A549 (cell line): ENCODE results near the gene DAD1. TPM values are rescaled to one million over a fixed set of nuclear protein-coding genes. Genes with fewer than 3 reads are reported as not detected.

ENCODE experiments used
- ATAC-seq, 2 experiments: fragments of 200-7000 bp in 1 of 2; fragments of >200 bp in 1 of 2; cut with Nextera tagmentation in 1 of 2; cut with Tn5 transposase in 1 of 2; 3 replicates each; pipeline versions ENCODE4 v1.8.0 to v1.9.1; 2018 to 2020; ENCODE audit warnings: mild to moderate bottlenecking in 1 of 2, moderate library complexity in 1 of 2
- CTCF ChIA-PET: fragments of 300-600 bp; sonication (Branson Sonifier 250); formaldehyde crosslinking; extraction: SDS; loops from one replicate; lab custom pipeline; 2021; ENCODE audit warnings: antibody characterized with exemption, inconsistent platforms; lab: Yijun Ruan, JAX
- POLR2A ChIA-PET: fragments of 350-600 bp; formaldehyde crosslinking; extraction: SDS; loops from one replicate; lab custom pipeline; 2021; ENCODE audit warnings: antibody characterized with exemption, inconsistent platforms; lab: Yijun Ruan, JAX
- DNase-seq, 2 experiments: peaks; one replicate each; pipeline versions ENCODE4 v3.0.0 to v3.0.0-alpha.2; 2011 to 2016; ENCODE audit warnings: low read depth in 1 of 2, low spot score in 1 of 2
- FAIRE-seq: peaks from 2 replicates; lab custom pipeline; 2011; peaks lifted over from hg19 to GRCh38; lab: Jason Lieb, UNC
- H3K27ac ChIP-seq, 2 experiments: fragments of >200 bp; sonication (Bioruptor Twin); formaldehyde crosslinking; 3 replicates each; pipeline ENCODE4 v1.5.1; 2016 to 2017
- H3K4me1 ChIP-seq: fragments of >200 bp; sonication (Bioruptor Twin); formaldehyde crosslinking; 3 replicates; pipeline ENCODE4 v1.6.1; 2016
- H3K4me2 ChIP-seq: fragments of >200 bp; sonication (Bioruptor Twin); formaldehyde crosslinking; 3 replicates; pipeline ENCODE4 v1.6.1; 2016
- H3K4me3 ChIP-seq: fragments of >200 bp; sonication (Bioruptor Twin); formaldehyde crosslinking; 3 replicates; pipeline ENCODE4 v1.5.1; 2016
- H3K9me3 ChIP-seq: fragments of >200 bp; sonication (Bioruptor Twin); formaldehyde crosslinking; 3 replicates; pipeline ENCODE4 v1.6.1; 2016
- BHLHE40 ChIP-seq: IDR thresholded peaks from 2 replicates; pipeline ENCODE4 v1.6.1; 2012; ENCODE audit warnings: low read depth, low read length, inconsistent platforms
- CHD2 ChIP-seq: fragments of 150-350 bp; IDR thresholded peaks from 2 replicates; pipeline ENCODE4 v1.6.1; 2014; ENCODE audit warnings: low read length; ENCODE audit not compliant: partially characterized antibody
- ELK1 ChIP-seq: fragments of 150-350 bp; IDR thresholded peaks from 2 replicates; pipeline ENCODE4 v1.6.1; 2014; ENCODE audit warnings: low read depth, mild to moderate bottlenecking, low read length
- FOSB ChIP-seq: fragments of 250-450 bp; sonication (Bioruptor Pico); IDR thresholded peaks from 2 replicates; pipeline ENCODE4 v1.5.0; 2020; ENCODE audit warnings: mild to moderate bottlenecking, moderate library complexity
- HDAC2 ChIP-seq: fragments of 200-600 bp; sonication (generic); IDR thresholded peaks from 2 replicates; pipeline ENCODE4 v1.6.1; 2016
- HEYL ChIP-seq: fragments of 250-450 bp; sonication (Bioruptor Pico); IDR thresholded peaks from 2 replicates; pipeline ENCODE4 v1.8.0; 2021; ENCODE audit warnings: mild to moderate bottlenecking, moderate library complexity
- KDM5A ChIP-seq: fragments of 200-600 bp; sonication (generic); IDR thresholded peaks from 2 replicates; pipeline ENCODE4 v1.6.1; 2016; ENCODE audit warnings: antibody characterized with exemption, mild to moderate bottlenecking
- MAZ ChIP-seq: fragments of 150-350 bp; IDR thresholded peaks from 2 replicates; pipeline ENCODE4 v1.6.1; 2014; ENCODE audit warnings: antibody characterized with exemption, low read depth, low read length, borderline replicate concordance
- MYC ChIP-seq: IDR thresholded peaks from 2 replicates; pipeline ENCODE4 v1.6.1; 2012; ENCODE audit warnings: mild to moderate bottlenecking, inconsistent platforms, low read length, improper control_type of control experiment, borderline replicate concordance
- NPAS2 ChIP-seq: fragments of 250-450 bp; sonication (Bioruptor Pico); IDR thresholded peaks from 2 replicates; pipeline ENCODE4 v1.8.0; 2022; ENCODE audit warnings: mild to moderate bottlenecking, moderate library complexity, borderline replicate concordance
- NR3C1 ChIP-seq: fragments of >200 bp; sonication (Bioruptor Twin); formaldehyde crosslinking; IDR thresholded peaks from 3 replicates; pipeline ENCODE4 v1.6.1; 2017
- POLR2AphosphoS2 ChIP-seq: conservative IDR thresholded peaks from 2 replicates; pipeline ENCODE4 v1.6.1; 2012; ENCODE audit warnings: low read length, improper control_type of control experiment, inconsistent platforms
- RAD21 ChIP-seq, 2 experiments: fragments of >200 bp in 1 of 2; sonication (Bioruptor Twin) in 1 of 2; formaldehyde crosslinking in 1 of 2; IDR thresholded peaks in 1 of 2; conservative IDR thresholded peaks in 1 of 2; 2 replicates in 1 of 2; 3 replicates in 1 of 2; pipeline ENCODE4 v1.6.1; 2012 to 2018; ENCODE audit warnings: inconsistent platforms in 1 of 2
- RNF2 ChIP-seq: fragments of 200-600 bp; sonication (generic); IDR thresholded peaks from 2 replicates; pipeline ENCODE4 v1.6.1; 2016; ENCODE audit warnings: low read depth, mild to moderate bottlenecking, antibody characterized with exemption, moderate library complexity, borderline replicate concordance
- TP53 ChIP-seq: fragments of 250-450 bp; sonication (Bioruptor Pico); IDR thresholded peaks from 2 replicates; pipeline ENCODE4 v1.5.0; 2021; ENCODE audit warnings: mild to moderate bottlenecking, moderate library complexity
- USF2 ChIP-seq: fragments of 450-650 bp; IDR thresholded peaks from 2 replicates; pipeline ENCODE4 v1.6.1; 2014; ENCODE audit warnings: antibody characterized with exemption
- ZNF302 ChIP-seq: fragments of 250-450 bp; sonication (Bioruptor Pico); IDR thresholded peaks from 2 replicates; pipeline ENCODE4 v1.9.0; 2021; ENCODE audit warnings: inconsistent platforms, mild to moderate bottlenecking, moderate library complexity
- ZSCAN20 ChIP-seq: fragments of 250-450 bp; sonication (Bioruptor Pico); IDR thresholded peaks from 2 replicates; pipeline ENCODE4 v1.8.0; 2022; ENCODE audit warnings: mild to moderate bottlenecking, moderate library complexity
- WGBS: methylation state at CpG from one replicate; pipeline ENCODE4 v1.1.6; 2017; ENCODE audit errors: missing lambda C conversion rate; 5-methylcytosine and 5-hydroxymethylcytosine counted together
- polyA plus RNA-seq, 4 experiments: library from polyadenylated mRNA; depleted of rRNA in 3 of 4; stranded (reverse); fragments of >200 nt; fragmentation: RNase III in 1 of 4; extraction: RNeasy Plus Mini Kit Qiagen cat#74134 plus additional on column Dnase treatment in 1 of 4; gene quantifications; 2 replicates in 3 of 4; 3 replicates in 1 of 4; pipeline ENCODE4 v1.2.3, GENCODE V29; 2011 to 2017
- TF ChIP-seq, protein P1 (sequence below): IDR thresholded peaks from 2 replicates; pipeline ENCODE4 v1.6.1; 2012; ENCODE audit warnings: low read depth, borderline replicate concordance
- TF ChIP-seq, protein P2 (sequence below): IDR thresholded peaks from 2 replicates; pipeline ENCODE4 v1.6.1; 2012

DAD1 gene
- polyA plus RNA-seq, 2 of the 4 experiments (the other 2 are of a cell fraction), result 317 to 474 TPM

GRCh38 chr14:22569737-22570131 lies 19.3 kb downstream of the DAD1 start:
- FAIRE-seq, result no peak
- Histone ChIP-seq H3K4me3 (no peak overlapping the region), H3K27ac (no peak overlapping the region; a peak in 1 of 6 replicates)
- POLR2A ChIA-PET, result interaction anchor here (0.5 to 1.6 kb wide), 5 partner anchors 19 to 196 kb away, joined by 3 to 7 read pairs (median 5); partner anchors contain the start of genes DAD1, OR6J1 and OXA1L
- no peak for TF ChIP-seq FOSB
- TF ChIP-seq MAZ, result no peak
- TF ChIP-seq HEYL (CRISPR knock-in tag), result no peak
- TF ChIP-seq RAD21 (conservative IDR thresholded peaks at IDR 0.05 in 1 of 2, IDR thresholded peaks at IDR 0.05 in 1 of 2), result no peak
- no peak for TF ChIP-seq ZSCAN20 (CRISPR knock-in tag)
- TF ChIP-seq CHD2, result no peak
- no peak for TF ChIP-seq ZNF302 (CRISPR knock-in tag)
- no peak for TF ChIP-seq POLR2AphosphoS2
- TF ChIP-seq KDM5A, result no peak
- no peak for TF ChIP-seq ELK1
- no peak for TF ChIP-seq USF2
- TF ChIP-seq BHLHE40, result no peak
- TF ChIP-seq, protein P1, sequence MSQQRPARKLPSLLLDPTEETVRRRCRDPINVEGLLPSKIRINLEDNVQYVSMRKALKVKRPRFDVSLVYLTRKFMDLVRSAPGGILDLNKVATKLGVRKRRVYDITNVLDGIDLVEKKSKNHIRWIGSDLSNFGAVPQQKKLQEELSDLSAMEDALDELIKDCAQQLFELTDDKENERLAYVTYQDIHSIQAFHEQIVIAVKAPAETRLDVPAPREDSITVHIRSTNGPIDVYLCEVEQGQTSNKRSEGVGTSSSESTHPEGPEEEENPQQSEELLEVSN, result no peak
- no peak for TF ChIP-seq NPAS2 (CRISPR knock-in tag)
- no peak for TF ChIP-seq RNF2
- TF ChIP-seq, protein P2, sequence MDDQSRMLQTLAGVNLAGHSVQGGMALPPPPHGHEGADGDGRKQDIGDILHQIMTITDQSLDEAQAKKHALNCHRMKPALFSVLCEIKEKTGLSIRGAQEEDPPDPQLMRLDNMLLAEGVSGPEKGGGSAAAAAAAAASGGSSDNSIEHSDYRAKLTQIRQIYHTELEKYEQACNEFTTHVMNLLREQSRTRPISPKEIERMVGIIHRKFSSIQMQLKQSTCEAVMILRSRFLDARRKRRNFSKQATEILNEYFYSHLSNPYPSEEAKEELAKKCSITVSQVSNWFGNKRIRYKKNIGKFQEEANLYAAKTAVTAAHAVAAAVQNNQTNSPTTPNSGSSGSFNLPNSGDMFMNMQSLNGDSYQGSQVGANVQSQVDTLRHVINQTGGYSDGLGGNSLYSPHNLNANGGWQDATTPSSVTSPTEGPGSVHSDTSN, result no peak
- TF ChIP-seq MYC, result no peak
- TF ChIP-seq TP53 (CRISPR knock-in tag), result no peak
- no peak for TF ChIP-seq NR3C1
- TF ChIP-seq HDAC2, result no peak
- TF ChIP-seq, all 56 proteins: peak for 0
- no peak for DNase-seq
- no peak for ATAC-seq
- Histone ChIP-seq H3K4me2 (no peak overlapping the region), H3K4me1 (peaks cover 37% of the 10 kb centered on the region), H3K9me3 (no peaks in the 10 kb centered on the region)
- 94% methylated on average over 3 of the region's 3 CpGs for WGBS
- CTCF ChIA-PET, result interaction anchor here (0.6 to 16.3 kb wide), 104 partner anchors 9 to 780 kb away, joined by 3 to 376 read pairs (median 5); partner anchors contain the start of genes ABHD4, DAD1, LRP10 and MRPL52

GRCh38 chr14:22569106-22569736 lies 19.8 kb downstream of the DAD1 start:
- no peak for FAIRE-seq
- TF ChIP-seq ZSCAN20 (CRISPR knock-in tag) (no peak), FOSB (no peak), HDAC2 (no peak)
- Histone ChIP-seq H3K9me3 (no peaks in the 10 kb centered on the region), H3K4me3 (no peak overlapping the region), H3K4me2 (no peak overlapping the region), H3K27ac (no peak overlapping the region), H3K4me1 (peaks cover 37% of the 10 kb centered on the region)
- ATAC-seq, result no peak
- ChIA-PET CTCF (interaction anchor here (0.7 to 16.3 kb wide), 50 partner anchors 9 to 781 kb away, joined by 3 to 376 read pairs (median 6); partner anchors contain the start of genes ABHD4, DAD1, MRPL52 and OR6J1), POLR2A (no interaction called here)
- WGBS, result 87% methylated on average over 6 of the region's 6 CpGs
- DNase-seq, result no peak
